Loucy (cell line): ENCODE results near the gene EDARADD.
"Not testable (repeated sequence)": the region's sequence is repeated elsewhere in the genome, so short reads cannot be mapped to it uniquely, and the experiment has no call there.

Experiments used
- CTCF ChIP-seq: fragments of 200-600 bp; sonication (generic); conservative IDR thresholded peaks from 2 replicates; pipeline ENCODE4 v1.5.1; 2014; ENCODE audit warnings: mild to moderate bottlenecking, antibody characterized with exemption, low read length
- EZH2phosphoT487 ChIP-seq: fragments of 200-600 bp; IDR thresholded peaks from 2 replicates; pipeline ENCODE4 v1.6.1; 2018; ENCODE audit warnings: antibody characterized with exemption, mild to moderate bottlenecking, moderate library complexity, borderline replicate concordance

GRCh38 chr1:236352747-236353146 lies 41.3 kb upstream of the EDARADD start:
- TF ChIP-seq CTCF, EZH2phosphoT487: not testable (repeated sequence)
